Measurements from ENCODE around the gene KIZ. TPM values are rescaled to one million over a fixed set of nuclear protein-coding genes. Genes with fewer than 3 reads are reported as not detected.

The KIZ gene
- total RNA-seq, 4 donors from 2014 or later = 46.7 to 73.0 (median 48.6) TPM

DNA sequence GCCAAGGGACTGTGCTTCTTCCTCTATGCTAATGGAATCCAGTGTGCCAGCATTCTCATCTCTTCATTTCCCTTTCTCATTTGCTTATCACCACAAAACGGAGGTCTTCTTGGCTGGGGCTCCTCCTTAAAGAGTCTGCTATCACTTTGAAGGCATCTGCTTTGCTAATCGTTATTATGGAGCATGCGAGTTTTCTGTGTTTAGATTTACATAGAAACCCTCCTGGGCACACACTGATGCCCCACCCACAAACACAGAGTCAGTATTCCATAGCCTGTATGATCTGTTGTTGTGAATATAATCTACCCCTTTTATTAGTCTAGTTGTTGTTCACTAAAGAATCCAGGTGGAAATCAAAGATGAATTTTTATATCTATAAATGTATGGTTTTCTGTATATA lies 93.8 kb downstream of the KIZ start:
- no peaks in the 10 kb centered on the region for H3K9me3 ChIP-seq
- DNase-seq = no peak
- 83 to 92% methylated on average over 3 of the region's 3 CpGs for WGBS, 2 donors
- no peak overlapping the region for H3K27ac ChIP-seq
- TF ChIP-seq, protein P1, sequence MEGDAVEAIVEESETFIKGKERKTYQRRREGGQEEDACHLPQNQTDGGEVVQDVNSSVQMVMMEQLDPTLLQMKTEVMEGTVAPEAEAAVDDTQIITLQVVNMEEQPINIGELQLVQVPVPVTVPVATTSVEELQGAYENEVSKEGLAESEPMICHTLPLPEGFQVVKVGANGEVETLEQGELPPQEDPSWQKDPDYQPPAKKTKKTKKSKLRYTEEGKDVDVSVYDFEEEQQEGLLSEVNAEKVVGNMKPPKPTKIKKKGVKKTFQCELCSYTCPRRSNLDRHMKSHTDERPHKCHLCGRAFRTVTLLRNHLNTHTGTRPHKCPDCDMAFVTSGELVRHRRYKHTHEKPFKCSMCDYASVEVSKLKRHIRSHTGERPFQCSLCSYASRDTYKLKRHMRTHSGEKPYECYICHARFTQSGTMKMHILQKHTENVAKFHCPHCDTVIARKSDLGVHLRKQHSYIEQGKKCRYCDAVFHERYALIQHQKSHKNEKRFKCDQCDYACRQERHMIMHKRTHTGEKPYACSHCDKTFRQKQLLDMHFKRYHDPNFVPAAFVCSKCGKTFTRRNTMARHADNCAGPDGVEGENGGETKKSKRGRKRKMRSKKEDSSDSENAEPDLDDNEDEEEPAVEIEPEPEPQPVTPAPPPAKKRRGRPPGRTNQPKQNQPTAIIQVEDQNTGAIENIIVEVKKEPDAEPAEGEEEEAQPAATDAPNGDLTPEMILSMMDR (IDR thresholded peaks at IDR 0.05) = no peak
- TF ChIP-seq POLR2A (IDR thresholded peaks at IDR 0.05) = no peak
- intact Hi-C loops (cut with DNase I) = no loop called here
- no peaks in the 10 kb centered on the region for H3K36me3 ChIP-seq
- peaks cover 8 to 18% of the 10 kb centered on the region in 2 donors for H3K4me1 ChIP-seq
- no peak overlapping the region for H3K4me3 ChIP-seq (replicated peaks in 1 of 3)
- no peaks in the 10 kb centered on the region for H3K27me3 ChIP-seq

DNA sequence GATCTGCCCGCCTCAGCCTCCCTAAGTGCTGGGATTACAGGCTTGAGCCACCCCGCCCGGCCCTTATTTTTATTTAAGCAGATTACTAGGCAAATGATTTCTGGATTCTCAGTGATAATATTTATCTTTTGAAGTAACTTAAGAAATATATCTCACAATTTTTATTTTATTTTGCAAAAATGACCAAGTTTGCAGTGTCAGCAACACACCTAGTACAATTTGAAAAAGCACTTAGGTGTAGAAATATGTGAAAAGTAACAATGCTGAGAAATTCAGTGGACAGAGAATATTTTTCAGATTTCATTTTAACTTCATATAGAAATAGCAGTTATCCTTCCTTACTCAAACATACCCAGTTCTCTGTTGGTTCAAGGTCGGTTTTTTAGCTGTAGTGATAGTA lies 98.3 kb downstream of the KIZ start:
- no peak overlapping the region for H3K4me3 ChIP-seq (replicated peaks in 1 of 3)
- H3K9me3 ChIP-seq = no peaks in the 10 kb centered on the region
- 82 to 85% methylated on average over 4 of the region's 4 CpGs for WGBS, 2 donors
- intact Hi-C loops (cut with DNase I) = no loop called here
- H3K27ac ChIP-seq = peak overlapping the region in 1 of 3 donors; percentile 56
- no peaks in the 10 kb centered on the region for H3K36me3 ChIP-seq
- peaks cover 32 to 43% of the 10 kb centered on the region in 2 donors for H3K4me1 ChIP-seq
- H3K27me3 ChIP-seq = no peaks in the 10 kb centered on the region
- no peak for TF ChIP-seq POLR2A (IDR thresholded peaks at IDR 0.05)
- TF ChIP-seq, protein P1 (IDR thresholded peaks at IDR 0.05) = no peak
- DNase-seq = no peak

DNA sequence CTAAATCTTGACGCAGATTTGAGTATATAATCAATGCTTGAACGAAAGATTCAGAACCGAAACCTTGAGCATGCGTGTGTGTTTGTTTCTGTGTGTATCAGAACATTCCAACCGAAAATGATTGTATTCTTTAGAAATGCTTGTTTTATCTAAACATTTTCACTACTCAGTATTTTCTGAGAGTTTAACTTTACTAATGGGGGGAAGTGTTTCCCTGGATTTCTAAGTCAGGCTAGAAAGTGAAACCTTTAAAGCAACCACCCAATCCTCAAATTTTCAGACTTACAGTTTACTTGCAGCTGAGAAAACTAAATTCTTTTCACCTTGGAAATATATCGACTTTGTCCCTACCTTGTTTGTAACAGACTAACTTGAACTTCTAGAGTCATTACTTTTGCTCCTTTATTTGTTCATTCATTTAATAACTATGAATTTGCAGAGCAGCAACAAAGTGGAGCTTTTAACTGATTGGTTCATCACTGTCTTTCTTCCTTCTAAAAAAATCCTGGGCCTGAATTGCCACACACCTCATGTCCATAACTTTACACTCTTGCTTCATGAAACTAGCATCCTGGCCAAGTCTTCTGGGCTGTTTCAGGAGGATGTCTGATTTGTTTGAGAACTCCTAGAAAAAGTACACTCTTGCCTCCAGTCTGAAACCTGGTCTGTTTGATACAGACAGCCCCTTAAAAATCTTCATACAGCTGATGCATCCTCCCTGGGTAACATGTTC lies 99.5 kb downstream of the KIZ start:
- Histone ChIP-seq H3K36me3 (no peaks in the 10 kb centered on the region), H3K4me1 (peaks cover 32 to 48% of the 10 kb centered on the region in 2 donors), H3K9me3 (no peaks in the 10 kb centered on the region), H3K27ac (peak overlapping the region; percentile 56 to 77 (median 61)), H3K27me3 (no peaks in the 10 kb centered on the region), H3K4me3 (replicated peaks in 1 of 3) (peak overlapping the region in 1 of 3 donors; percentile 5)
- 46% methylated on average over 6 of the region's 6 CpGs for WGBS, 2 donors
- no peak for DNase-seq
- no peak for TF ChIP-seq POLR2A (IDR thresholded peaks at IDR 0.05)
- intact Hi-C loops (cut with DNase I) = no loop called here

DNA sequence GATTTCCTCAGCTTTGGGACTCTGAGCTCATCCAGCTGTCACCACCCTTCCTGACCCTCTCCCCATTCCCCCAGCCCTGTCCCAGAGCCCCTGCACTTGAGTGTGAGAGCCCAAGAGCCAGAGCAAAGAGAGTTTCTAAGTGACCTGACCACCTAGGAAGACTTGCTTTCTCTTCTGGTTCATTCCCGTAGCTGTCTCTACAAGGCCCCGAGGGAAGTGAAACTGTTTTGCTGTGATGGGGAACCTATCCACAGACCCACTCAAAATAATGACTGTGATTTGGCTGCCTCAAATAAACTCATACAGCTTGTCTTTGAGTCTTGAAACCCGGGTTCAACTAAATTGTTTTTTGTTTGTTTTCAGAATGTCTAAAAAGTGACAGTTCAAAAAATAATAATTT lies 102.6 kb downstream of the KIZ start:
- TF ChIP-seq, protein P1 (IDR thresholded peaks at IDR 0.05) = no peak
- TF ChIP-seq POLR2A (IDR thresholded peaks at IDR 0.05) = no peak
- no peaks in the 10 kb centered on the region for H3K9me3 ChIP-seq
- no peak for DNase-seq
- H3K4me1 ChIP-seq = peaks cover 30 to 42% of the 10 kb centered on the region in 2 donors
- intact Hi-C loops (cut with DNase I) = no loop called here
- H3K27ac ChIP-seq = peak overlapping the region in 2 of 3 donors; percentile 1 to 77
- no peaks in the 10 kb centered on the region for H3K36me3 ChIP-seq
- H3K4me3 ChIP-seq (replicated peaks in 1 of 3) = no peak overlapping the region
- WGBS, 2 donors = 87 to 89% methylated on average over 3 of the region's 3 CpGs
- H3K27me3 ChIP-seq = no peaks in the 10 kb centered on the region

DNA sequence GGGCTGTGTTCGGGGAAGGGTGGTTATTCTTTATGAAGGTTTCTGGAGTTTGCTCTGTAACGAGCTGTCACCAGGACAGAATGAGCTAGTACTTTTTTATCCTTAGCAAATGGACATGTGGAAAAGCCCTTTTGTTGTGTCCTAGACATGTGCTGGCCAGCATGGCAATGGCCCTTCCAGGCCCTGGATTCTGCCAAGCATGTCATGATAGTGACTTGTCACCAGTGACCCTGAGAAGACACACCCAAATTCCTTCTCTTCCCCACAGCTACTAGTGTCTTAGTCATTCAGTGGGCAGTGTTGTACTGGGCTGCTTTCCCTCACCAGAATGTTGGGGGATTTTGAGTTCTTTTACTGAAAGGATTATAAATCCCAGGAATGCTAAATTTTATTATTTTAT lies 103.3 kb downstream of the KIZ start:
- Histone ChIP-seq H3K36me3 (no peaks in the 10 kb centered on the region), H3K4me3 (replicated peaks in 1 of 3) (no peak overlapping the region), H3K27me3 (no peaks in the 10 kb centered on the region), H3K9me3 (no peaks in the 10 kb centered on the region), H3K27ac (peak overlapping the region in 1 of 3 donors; percentile 1), H3K4me1 (peaks cover 30 to 42% of the 10 kb centered on the region in 2 donors)
- WGBS, 2 donors = 89 to 100% methylated on average over 2 of the region's 2 CpGs
- TF ChIP-seq, protein P1 (IDR thresholded peaks at IDR 0.05) = no peak
- TF ChIP-seq POLR2A (IDR thresholded peaks at IDR 0.05) = no peak
- no peak for DNase-seq
- intact Hi-C loops (cut with DNase I) = no loop called here
